GM12872 (cell line): ENCODE data around the gene MACROH2A1.

Source experiments
- CTCF ChIP-seq: IDR thresholded peaks from 3 replicates; pipeline ENCODE4 v1.5.1; 2011; ENCODE audit warnings: low read depth, mild to moderate bottlenecking, low read length, moderate library complexity; ENCODE audit not compliant: insufficient read depth

The MACROH2A1 gene

GRCh38 chr5:135312255-135312935, 86.6 kb downstream of the MACROH2A1 start:
- TF ChIP-seq CTCF, result no peak

GRCh38 chr5:135310328-135310989, 88.6 kb downstream of the MACROH2A1 start:
- TF ChIP-seq CTCF, result no peak

DNA sequence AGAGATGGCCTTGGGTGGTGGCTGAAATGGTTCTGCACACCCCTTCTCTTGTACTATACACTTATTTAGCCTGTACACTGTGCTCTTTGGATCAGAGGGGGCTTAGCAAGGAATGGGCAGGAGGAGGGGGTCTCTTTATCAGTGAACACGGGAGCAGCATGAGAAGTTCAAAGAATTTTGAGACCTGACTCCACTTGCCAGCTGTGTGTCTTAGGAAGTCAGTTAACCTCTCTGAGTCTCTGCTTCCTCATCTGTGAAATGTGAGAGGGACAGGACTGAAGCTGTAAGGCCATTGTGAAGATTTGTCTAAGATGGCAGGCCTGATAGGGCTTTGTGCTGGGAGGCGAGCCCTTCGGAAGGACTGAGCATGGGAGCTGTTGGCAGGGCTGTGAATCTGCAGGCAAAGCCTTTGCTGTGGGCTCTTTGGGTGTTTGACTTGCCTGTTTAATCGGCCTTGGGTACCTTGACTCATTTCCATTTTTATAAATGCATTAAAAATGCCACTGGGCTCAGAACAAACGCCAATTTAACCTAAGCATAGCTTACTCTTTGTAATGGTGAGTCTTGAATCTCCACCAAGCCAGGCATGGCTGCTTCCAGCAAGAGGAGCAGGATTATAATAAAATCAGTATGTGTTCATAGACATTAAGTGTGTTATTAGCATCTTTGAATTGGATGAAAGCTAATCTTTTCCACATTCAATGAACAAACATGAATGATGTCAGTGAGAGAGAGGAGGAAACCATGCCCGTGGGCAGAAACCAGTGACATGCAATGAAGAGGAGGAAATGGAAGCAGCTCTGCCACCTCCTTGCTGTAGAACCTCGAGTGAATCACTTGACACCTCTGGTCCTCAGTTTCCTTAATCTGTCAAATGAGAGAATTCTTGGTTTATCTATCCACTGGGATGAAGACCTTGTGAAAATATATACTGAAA, 89.4 kb downstream of the MACROH2A1 start:
- no peak for TF ChIP-seq CTCF

- no peak for TF ChIP-seq CTCF
Observed at GRCh38 chr5:135308752-135309151, 90.3 kb downstream of the MACROH2A1 start.

DNA sequence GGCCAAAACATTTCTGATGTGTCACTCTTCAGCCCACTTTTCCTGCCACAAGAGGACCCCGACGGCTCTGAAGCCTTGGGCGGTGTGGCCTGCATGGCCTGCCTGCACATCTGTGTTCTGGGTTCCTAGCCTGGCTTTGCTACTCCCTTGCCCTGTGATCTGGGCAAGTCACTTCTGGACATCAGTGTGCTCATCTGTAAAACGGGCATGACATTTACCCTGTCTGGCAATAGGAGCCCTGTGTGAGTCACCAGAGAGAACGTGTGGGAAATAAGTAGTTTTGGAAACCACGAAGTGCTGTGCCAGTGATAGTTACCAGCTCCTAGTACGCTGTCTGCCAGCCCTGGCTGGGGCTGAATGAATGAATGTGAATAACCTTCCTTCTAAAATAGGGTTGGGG, 90.8 kb downstream of the MACROH2A1 start:
- TF ChIP-seq CTCF, result no peak

GRCh38 chr5:135307143-135307903, 91.7 kb downstream of the MACROH2A1 start:
- no peak for TF ChIP-seq CTCF
